Heart left ventricle (tissue), 13 donors: ENCODE data around the gene GJA9.

Experiments used
- POLR2A ChIP-seq, 2 donors: fragments of 450-650 bp; IDR thresholded peaks; one replicate each; pipeline ENCODE4 v1.6.1; 2017; ENCODE audit warnings: antibody characterized with exemption in 2 of 2, mild to moderate bottlenecking in 2 of 2, moderate library complexity in 2 of 2
- TF ChIP-seq, protein P1 (sequence below), 12 donors: fragments of 200-600 bp; sonication (generic) in 4 of 12; IDR thresholded peaks; one replicate each; pipeline versions ENCODE4 v1.5.0 to v1.8.0; 2018 to 2022; ENCODE audit warnings: antibody characterized with exemption in 12 of 12, mild to moderate bottlenecking in 5 of 12
- donor health status: ischemic (EF 13 %, LVEDD 7.1; RV severe dilation, severe dysfunction).
- donor health status: DM: no; HTN: yes; CAD: no.
- donor health status: DM: no; HTN: no; CAD: no.
- donor health status: ischemic (EF 25% LVEDD 6.9; RV normal size, moderate dysfunction).
- donor health status: ischemic (EF 25% LVEDD 5.7; RV mildly dilated, moderate dysfunction).
- donor health status: ischemic (EF 35%, LVEDD 5.7; RV mildly dilated, moderate dysfunction).
- donor health status: nonischemic (EF 11% LVEDD 7.7; RV severe dilation, severe dysfunction).
- donor health status: DM: yes; HTN: yes; CAD: no.
- donor health status: PGD.
- donor health status: ischemic (EF 29% LVEDD 5.4; RV normal size, mild dysfunction).
- donor health status: nonischemic (EF 23%, LVEDD 6.1; RV moderate dilation, normal function).

DNA sequence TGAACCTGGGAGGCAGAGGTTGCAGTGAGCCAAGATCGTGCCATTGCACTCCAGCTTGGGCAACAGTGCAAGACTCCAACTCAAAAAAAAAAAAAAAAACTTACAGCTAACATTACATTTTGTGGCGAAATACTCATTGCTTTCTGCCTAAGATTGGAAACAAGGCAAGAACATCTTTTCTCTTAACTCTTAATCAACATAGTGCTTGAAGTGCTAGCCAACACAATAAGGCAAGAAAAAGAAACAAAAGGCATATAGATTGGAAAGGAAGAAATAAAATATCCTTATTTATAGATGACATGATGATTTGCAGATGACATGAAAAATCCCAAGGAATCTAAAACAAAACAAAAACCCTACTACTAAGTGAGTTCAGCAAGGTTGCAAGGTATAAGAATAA is 24.6 kb upstream of the GJA9 start:
- no peak for TF ChIP-seq POLR2A (IDR thresholded peaks at IDR 0.05)
- TF ChIP-seq, protein P1, sequence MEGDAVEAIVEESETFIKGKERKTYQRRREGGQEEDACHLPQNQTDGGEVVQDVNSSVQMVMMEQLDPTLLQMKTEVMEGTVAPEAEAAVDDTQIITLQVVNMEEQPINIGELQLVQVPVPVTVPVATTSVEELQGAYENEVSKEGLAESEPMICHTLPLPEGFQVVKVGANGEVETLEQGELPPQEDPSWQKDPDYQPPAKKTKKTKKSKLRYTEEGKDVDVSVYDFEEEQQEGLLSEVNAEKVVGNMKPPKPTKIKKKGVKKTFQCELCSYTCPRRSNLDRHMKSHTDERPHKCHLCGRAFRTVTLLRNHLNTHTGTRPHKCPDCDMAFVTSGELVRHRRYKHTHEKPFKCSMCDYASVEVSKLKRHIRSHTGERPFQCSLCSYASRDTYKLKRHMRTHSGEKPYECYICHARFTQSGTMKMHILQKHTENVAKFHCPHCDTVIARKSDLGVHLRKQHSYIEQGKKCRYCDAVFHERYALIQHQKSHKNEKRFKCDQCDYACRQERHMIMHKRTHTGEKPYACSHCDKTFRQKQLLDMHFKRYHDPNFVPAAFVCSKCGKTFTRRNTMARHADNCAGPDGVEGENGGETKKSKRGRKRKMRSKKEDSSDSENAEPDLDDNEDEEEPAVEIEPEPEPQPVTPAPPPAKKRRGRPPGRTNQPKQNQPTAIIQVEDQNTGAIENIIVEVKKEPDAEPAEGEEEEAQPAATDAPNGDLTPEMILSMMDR (IDR thresholded peaks at IDR 0.05) = no peak
